ENCODE data around the gene LPP. TPM values are rescaled to one million over a fixed set of nuclear protein-coding genes. Genes with fewer than 3 reads are reported as not detected.

The LPP gene
- total RNA-seq, 1 donor from 2014 or later: 114 TPM

DNA sequence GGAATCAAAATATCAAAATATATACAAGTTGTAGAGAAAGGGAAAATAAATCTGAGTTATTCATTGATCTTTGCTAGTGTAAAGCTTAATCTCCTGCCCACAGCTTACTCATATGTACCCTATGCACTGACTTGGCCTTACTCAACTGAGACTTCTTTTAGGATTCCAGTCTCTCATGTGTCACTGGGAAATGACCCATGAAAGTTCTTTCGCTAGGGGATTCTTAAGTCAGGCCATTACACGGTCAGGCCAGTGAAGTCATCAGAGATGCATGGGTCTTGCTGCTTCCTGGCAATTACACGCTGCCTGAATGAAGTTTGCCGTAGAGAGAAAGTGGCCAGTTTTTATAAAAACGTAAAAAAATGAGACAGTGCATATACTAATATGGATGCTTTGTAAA is 20.7 kb upstream of the LPP start:
- ATAC-seq (no peak), DNase-seq (ENCODE audit: missing footprints) (no peak)
- intact Hi-C loops (cut with DNase I): no loop called here

DNA sequence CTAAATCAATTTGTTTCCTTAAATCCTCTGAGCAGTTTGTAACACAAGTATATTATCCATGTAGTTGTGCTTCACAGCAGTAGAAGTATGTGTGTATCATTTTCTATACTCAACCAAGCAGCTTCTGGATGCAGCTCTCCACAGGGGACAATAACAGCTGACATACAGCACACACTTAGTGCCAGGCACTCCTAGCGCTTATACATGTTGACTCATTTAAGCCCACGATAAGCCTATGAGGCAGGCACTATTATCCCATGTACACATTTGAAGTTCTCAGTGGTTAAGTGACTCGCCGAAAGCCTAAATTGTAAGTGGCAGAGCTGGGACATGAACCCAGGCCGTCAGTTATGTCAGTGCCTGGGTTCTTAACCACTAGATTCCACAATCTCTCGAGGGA is 20.3 kb upstream of the LPP start:
- DNase-seq (ENCODE audit: missing footprints): no peak
- no peak for ATAC-seq
- intact Hi-C loops (cut with DNase I): no loop called here

- intact Hi-C loops (cut with DNase I): no loop called here
- no peak for DNase-seq (ENCODE audit: missing footprints)
Observed at GRCh38 chr3:188134079-188134478, 19.9 kb upstream of the LPP start.

DNA sequence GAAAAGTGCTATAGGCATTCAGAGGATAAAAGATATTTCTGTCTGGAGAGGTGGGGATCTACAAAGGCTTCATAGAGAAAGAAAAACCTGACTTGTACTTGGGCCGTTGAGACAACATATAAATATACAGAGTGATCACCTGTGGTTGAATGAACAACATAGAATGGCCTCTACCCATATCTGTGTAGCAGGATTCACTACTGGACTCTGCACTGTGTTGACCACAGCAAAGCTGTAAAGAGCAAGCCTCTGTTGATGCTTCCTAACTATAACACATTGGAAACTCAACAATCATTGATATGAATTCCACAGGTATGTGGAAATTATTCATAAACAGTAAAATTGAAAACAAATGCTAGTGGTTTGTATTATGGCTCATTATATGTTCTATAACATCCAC is 19.1 kb upstream of the LPP start:
- intact Hi-C loops (cut with DNase I): no loop called here
- no peak for ATAC-seq

More at GRCh38 chr3:188134079-188134478, 19.9 kb upstream of the LPP start:
- ATAC-seq: no peak

DNA sequence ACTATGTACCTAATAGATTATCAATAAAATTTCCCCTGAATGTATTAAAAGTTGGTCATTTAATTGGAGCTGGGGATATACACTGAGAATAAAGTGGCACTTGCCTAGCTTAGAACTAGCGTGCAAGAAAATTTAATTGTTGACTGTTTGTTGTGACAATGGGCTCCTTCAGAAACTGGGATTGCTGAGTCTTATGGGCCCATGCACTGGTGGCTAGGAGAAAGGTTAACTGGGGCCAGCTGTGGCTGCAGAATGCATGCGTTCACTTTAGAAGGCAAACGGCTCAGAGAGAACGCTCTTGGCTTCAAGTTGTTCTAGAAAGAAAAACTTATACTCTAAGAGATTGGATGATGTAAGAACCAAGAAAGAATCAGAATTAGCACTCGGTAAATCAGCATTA is 18.7 kb upstream of the LPP start:
- intact Hi-C loops (cut with DNase I): no loop called here
- ATAC-seq (no peak), DNase-seq (ENCODE audit: missing footprints) (no peak)

More for the DNA sequence above, 19.1 kb upstream of the LPP start:
- no peak for DNase-seq (ENCODE audit: missing footprints)

GRCh38 chr3:188137051-188137450 is 16.9 kb upstream of the LPP start:
- DNase-seq (ENCODE audit: missing footprints) (no peak), ATAC-seq (no peak)
- intact Hi-C loops (cut with DNase I): no loop called here

- intact Hi-C loops (cut with DNase I): no loop called here
- DNase-seq (ENCODE audit: missing footprints) (no peak), ATAC-seq (no peak)
Observed at GRCh38 chr3:188139466-188139865, 14.5 kb upstream of the LPP start.

DNA sequence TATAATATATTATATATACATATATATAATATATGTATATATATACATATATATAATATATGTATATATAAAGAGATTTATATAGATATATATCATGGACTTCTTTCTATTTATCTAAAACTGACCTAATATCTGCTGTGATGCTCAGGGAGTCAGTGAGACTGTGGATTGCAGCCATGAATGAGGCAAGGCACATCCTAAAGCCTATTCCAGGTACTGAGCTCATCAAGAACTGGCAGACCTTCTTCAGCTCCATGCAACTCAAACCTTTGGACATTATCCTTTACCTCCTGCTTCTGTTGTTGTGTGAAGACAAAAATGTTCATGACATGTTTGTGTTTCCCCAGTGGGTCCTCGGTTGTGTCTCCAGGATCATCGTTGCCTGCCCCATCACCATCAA is 7.7 kb upstream of the LPP start:
- DNase-seq (ENCODE audit: missing footprints) (no peak), ATAC-seq (no peak)
- intact Hi-C loops (cut with DNase I): no loop called here

- no peak for ATAC-seq
- intact Hi-C loops (cut with DNase I): no loop called here
- DNase-seq (ENCODE audit: missing footprints): no peak
Observed at GRCh38 chr3:188147782-188148181, 6.2 kb upstream of the LPP start.

- DNase-seq (ENCODE audit: missing footprints) (no peak), ATAC-seq (no peak)
- intact Hi-C loops (cut with DNase I): no loop called here
Observed at GRCh38 chr3:188148318-188148717, 5.6 kb upstream of the LPP start.

- no peak for ATAC-seq
- no peak for DNase-seq (ENCODE audit: missing footprints)
- intact Hi-C loops (cut with DNase I): no loop called here
Observed at GRCh38 chr3:188149587-188149986, 4.4 kb upstream of the LPP start.

- no peak for DNase-seq (ENCODE audit: missing footprints)
Observed at GRCh38 chr3:188150982-188151381, 3.0 kb upstream of the LPP start.

DNA sequence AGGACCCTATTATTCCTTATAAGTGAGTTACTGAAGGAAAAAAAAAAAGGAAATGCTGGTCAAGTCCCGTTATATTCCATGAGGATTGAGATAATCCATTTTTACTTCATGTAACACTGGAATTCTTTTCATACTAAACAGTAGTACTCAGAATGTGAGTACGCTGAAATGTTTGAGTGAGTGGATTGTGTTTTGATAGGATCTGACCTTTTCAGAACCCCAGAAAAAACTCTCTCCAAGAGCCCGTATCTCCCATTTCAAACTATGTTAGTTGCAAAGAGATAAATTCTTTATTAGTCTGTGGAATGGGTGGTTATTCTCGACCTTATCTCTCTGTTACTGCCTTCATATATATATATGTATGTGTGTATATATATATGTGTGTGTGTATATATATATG is 2.5 kb upstream of the LPP start:
- ATAC-seq (no peak), DNase-seq (ENCODE audit: missing footprints) (no peak)
- intact Hi-C loops (cut with DNase I): loop anchor here (5.0 to 10.0 kb wide), 3 partner anchors 114 to 796 kb away; no protein-coding TSS in a partner anchor

More at GRCh38 chr3:188150982-188151381, 3.0 kb upstream of the LPP start:
- intact Hi-C loops (cut with DNase I): loop anchor here (5.0 to 10.0 kb wide), 3 partner anchors 114 to 796 kb away; no protein-coding TSS in a partner anchor
- no peak for ATAC-seq

DNA sequence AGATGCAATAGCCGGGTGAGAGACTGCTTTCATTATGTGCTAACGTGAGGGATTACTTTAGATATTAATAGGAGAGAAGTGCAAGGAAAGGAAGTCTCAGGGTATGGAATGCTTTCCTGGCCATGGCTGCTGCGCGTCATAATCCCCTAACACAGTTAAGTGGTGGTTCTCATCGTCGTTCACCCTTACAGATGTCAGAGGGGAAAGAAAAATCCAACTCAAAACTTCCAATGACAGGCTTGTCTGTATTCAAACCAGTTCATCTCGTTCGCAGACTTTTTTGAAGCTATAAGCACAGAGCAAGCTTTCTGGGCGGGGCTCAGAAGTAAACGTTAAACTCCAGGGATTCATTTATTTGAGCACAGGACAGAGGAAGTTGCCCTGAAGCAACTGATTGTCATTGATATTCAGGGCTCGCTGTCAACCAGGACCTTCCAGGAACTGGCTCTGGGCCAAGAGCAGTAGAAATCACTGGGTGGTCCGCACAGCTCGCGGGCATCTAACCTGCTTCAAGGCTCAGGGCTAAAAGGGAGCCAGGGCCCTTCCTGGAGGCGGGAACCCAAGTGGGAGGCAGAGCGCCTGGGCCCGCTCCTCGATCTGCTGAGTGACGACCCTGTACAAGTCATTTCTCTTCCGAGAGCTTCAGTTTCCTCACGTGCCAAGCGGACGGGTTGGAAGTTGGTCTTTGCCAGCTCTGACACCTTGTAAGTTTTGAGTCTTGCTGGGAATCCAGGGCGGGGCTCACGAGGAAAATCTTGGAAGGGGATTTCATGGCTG is 1.1 kb upstream of the LPP start:
- intact Hi-C loops (cut with DNase I): loop anchor here (5.0 to 10.0 kb wide), 3 partner anchors 116 to 794 kb away; no protein-coding TSS in a partner anchor
- ATAC-seq: peak; percentile 12
- DNase-seq (ENCODE audit: missing footprints): peak; percentile 74

- ATAC-seq (peak; percentile 76), DNase-seq (ENCODE audit: missing footprints) (no peak)
- intact Hi-C loops (cut with DNase I): loop anchor here (2.0 to 10.0 kb wide), 4 partner anchors 116 to 794 kb away; no protein-coding TSS in a partner anchor
Observed at GRCh38 chr3:188153437-188154013, 432 bp upstream of the LPP start.

GRCh38 chr3:188154809-188155574 is 1.0 kb downstream of the LPP start:
- ATAC-seq (no peak), DNase-seq (ENCODE audit: missing footprints) (no peak)
- intact Hi-C loops (cut with DNase I): loop anchor here (2.0 to 10.0 kb wide), 8 partner anchors 42 to 792 kb away; no protein-coding TSS in a partner anchor

DNA sequence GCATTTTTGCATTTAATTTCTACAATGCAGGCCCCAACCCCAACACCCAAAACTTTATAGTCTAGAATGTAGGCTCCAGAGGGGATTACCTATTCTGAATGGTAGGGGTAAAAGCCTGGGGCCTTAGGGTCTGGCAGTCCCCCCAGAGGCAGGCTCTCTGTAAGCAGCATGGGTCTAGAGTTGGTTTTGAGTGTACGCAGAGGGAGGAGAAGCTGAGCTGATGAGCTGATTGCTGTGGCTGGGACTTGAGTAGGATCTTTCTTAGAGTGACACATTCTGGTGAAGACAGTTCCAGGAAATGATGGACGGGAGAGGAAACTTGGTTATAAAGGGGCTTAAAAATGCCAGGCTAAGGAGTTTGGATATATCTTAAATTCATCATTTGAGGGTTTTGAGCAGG is 2.1 kb downstream of the LPP start:
- DNase-seq (ENCODE audit: missing footprints): no peak
- intact Hi-C loops (cut with DNase I): loop anchor here (5.0 to 10.0 kb wide), 5 partner anchors 41 to 186 kb away; no protein-coding TSS in a partner anchor
- ATAC-seq: no peak

DNA sequence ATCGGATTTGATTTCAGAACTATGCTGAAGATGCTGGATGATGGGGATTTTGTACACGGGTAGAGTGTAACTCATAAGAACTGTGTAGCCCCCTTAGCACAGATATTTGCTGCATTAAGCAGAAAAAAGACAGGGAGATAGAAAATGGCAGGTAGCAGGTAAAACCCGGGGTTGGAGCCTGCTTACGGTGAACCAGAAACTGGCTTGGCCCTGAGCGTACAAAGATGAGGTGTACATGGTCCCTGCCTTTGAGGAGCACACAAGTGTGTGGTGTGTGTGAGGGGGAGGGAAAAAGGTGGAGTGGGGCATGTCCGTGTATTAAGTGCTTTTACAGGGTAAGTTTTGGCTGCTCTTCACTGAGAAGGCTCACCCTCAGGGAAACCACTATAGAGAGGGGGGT is 3.5 kb downstream of the LPP start:
- intact Hi-C loops (cut with DNase I): loop anchor here (5.0 to 10.0 kb wide), 5 partner anchors 40 to 185 kb away; no protein-coding TSS in a partner anchor
- DNase-seq (ENCODE audit: missing footprints): no peak
- ATAC-seq: no peak

GRCh38 chr3:188157971-188158370 is 4.0 kb downstream of the LPP start:
- intact Hi-C loops (cut with DNase I): loop anchor here (5.0 to 10.0 kb wide), 5 partner anchors 39 to 184 kb away; no protein-coding TSS in a partner anchor
- no peak for ATAC-seq
- DNase-seq (ENCODE audit: missing footprints): no peak

All from Right ventricle myocardium inferior (tissue), 1 donor.